CD8-positive, alpha-beta memory T cell (primary cell): Measurements from ENCODE around the gene GRID1. TPM values are rescaled to one million over a fixed set of nuclear protein-coding genes. Genes with fewer than 3 reads are reported as not detected.
A peak's percentile ranks its signal among the peaks of the same experiment; 100 is the strongest.

Experiments
- CTCF ChIA-PET: fragments of 350-600 bp; sonication (Branson Sonifier 250); formaldehyde crosslinking; loops from one replicate; lab custom pipeline; 2021; ENCODE audit warnings: antibody characterized with exemption; lab: Charles Lee
- POLR2A ChIA-PET: fragments of 350-600 bp; sonication (Branson Sonifier 250); formaldehyde crosslinking; loops from one replicate; lab custom pipeline; 2021; ENCODE audit warnings: antibody characterized with exemption; lab: Charles Lee
- DNase-seq, 5 donors: peaks; one replicate each; pipeline versions ENCODE4 v3.0.0 to v3.0.0-alpha.2; 2020 to 2022; ENCODE audit warnings: mixed read lengths in 1 of 5
- H3K27ac ChIP-seq: one replicate; pipeline ENCODE4 v1.7.0; 2013; ENCODE audit warnings: low read depth, mild to moderate bottlenecking, low read length, moderate library complexity
- H3K27me3 ChIP-seq: 2 replicates; pipeline ENCODE4 v1.7.0; 2013; ENCODE audit warnings: low read length, mild to moderate bottlenecking; ENCODE audit not compliant: insufficient read depth, poor library complexity, severe bottlenecking
- H3K36me3 ChIP-seq: 2 replicates; pipeline ENCODE4 v1.7.0; 2013; ENCODE audit warnings: mild to moderate bottlenecking, low read length, moderate library complexity; ENCODE audit not compliant: insufficient read depth
- H3K4me1 ChIP-seq: 2 replicates; pipeline ENCODE4 v1.7.0; 2013; ENCODE audit warnings: mild to moderate bottlenecking, low read length, moderate library complexity; ENCODE audit not compliant: insufficient read depth
- H3K4me3 ChIP-seq: 2 replicates; pipeline ENCODE4 v1.7.0; 2013; ENCODE audit warnings: mild to moderate bottlenecking, low read length
- H3K9me3 ChIP-seq: 2 replicates; pipeline ENCODE4 v1.7.0; 2013; ENCODE audit warnings: mild to moderate bottlenecking, low read length
- H3K27ac Mint-ChIP-seq, 8 donors: one replicate each; pipeline ENCODE4 v1.8.0; 2020 to 2021; ENCODE audit warnings: mixed read lengths in 8 of 8, mild to moderate bottlenecking in 6 of 8, inconsistent platforms in 3 of 8, moderate library complexity in 3 of 8
- H3K27me3 Mint-ChIP-seq, 2 donors: one replicate each; pipeline ENCODE4 v1.8.0; 2020 to 2021; ENCODE audit warnings: mixed read lengths in 2 of 2, mild to moderate bottlenecking in 1 of 2, moderate library complexity in 1 of 2
- H3K36me3 Mint-ChIP-seq, 3 donors: one replicate each; pipeline ENCODE4 v1.8.0; 2020 to 2021; ENCODE audit warnings: mixed read lengths in 3 of 3, inconsistent platforms in 1 of 3, mild to moderate bottlenecking in 1 of 3
- H3K4me1 Mint-ChIP-seq, 3 donors: one replicate each; pipeline ENCODE4 v1.8.0; 2020 to 2021; ENCODE audit warnings: mixed read lengths in 3 of 3, inconsistent platforms in 1 of 3, mild to moderate bottlenecking in 1 of 3
- H3K4me3 Mint-ChIP-seq, 7 donors: one replicate each; pipeline ENCODE4 v1.8.0; 2020 to 2021; ENCODE audit warnings: mixed read lengths in 7 of 7, mild to moderate bottlenecking in 6 of 7, moderate library complexity in 4 of 7, inconsistent platforms in 2 of 7
- H3K9me3 Mint-ChIP-seq, 5 donors: one replicate each; pipeline ENCODE4 v1.8.0; 2020 to 2022; ENCODE audit warnings: mixed read lengths in 5 of 5, mild to moderate bottlenecking in 3 of 5, moderate library complexity in 2 of 5, inconsistent platforms in 1 of 5
- polyA plus RNA-seq: library from polyadenylated mRNA; unstranded; fragments of 300-500 nt; fragmentation: Illumina TruSeq; gene quantifications from one replicate; pipeline ENCODE4 v1.2.3, GENCODE V29; 2021
- total RNA-seq, 2 experiments: library from RNA; stranded (reverse); gene quantifications; one replicate each; pipeline ENCODE4 v1.2.3, GENCODE V29; 2021

GRID1 gene
- total and polyA plus RNA-seq, 3 experiments from 2014 or later: not detected

- H3K36me3 Mint-ChIP-seq: no peaks in the 10 kb centered on the region
- CTCF ChIA-PET: no interaction called here
- no peaks in the 10 kb centered on the region for H3K4me1 ChIP-seq
These were observed 59.8 kb downstream of the GRID1 start for GRCh38 chr10:86306628-86307278.

GRCh38 chr10:86305521-86305920 is 61.1 kb downstream of the GRID1 start:
- Histone ChIP-seq H3K4me3 (no peak overlapping the region), H3K27ac (no peak overlapping the region), H3K27me3 (no peaks in the 10 kb centered on the region), H3K4me1 (no peaks in the 10 kb centered on the region), H3K36me3 (no peaks in the 10 kb centered on the region), H3K9me3 (no peaks in the 10 kb centered on the region)
- Mint-ChIP-seq H3K36me3 (no peaks in the 10 kb centered on the region), H3K27ac (no peak overlapping the region), H3K4me1 (no peaks in the 10 kb centered on the region), H3K9me3 (no peaks in the 10 kb centered on the region), H3K27me3 (peaks cover 9 to 12% of the 10 kb centered on the region in 2 donors), H3K4me3 (no peak overlapping the region)
- ChIA-PET POLR2A (no interaction called here), CTCF (no interaction called here)
- peak in 1 of 5 donors; percentile 18 for DNase-seq

More at GRCh38 chr10:86306628-86307278, 59.8 kb downstream of the GRID1 start:
- H3K27ac ChIP-seq: no peak overlapping the region
- H3K27ac Mint-ChIP-seq: no peak overlapping the region
- H3K4me3 ChIP-seq: no peak overlapping the region
- no peaks in the 10 kb centered on the region for H3K36me3 ChIP-seq
- no peaks in the 10 kb centered on the region for H3K9me3 ChIP-seq
- DNase-seq: peak in 1 of 5 donors; percentile 9
- H3K27me3 ChIP-seq: no peaks in the 10 kb centered on the region
- no peaks in the 10 kb centered on the region for H3K9me3 Mint-ChIP-seq
- POLR2A ChIA-PET: no interaction called here
- peaks cover 8% of the 10 kb centered on the region in 2 donors for H3K27me3 Mint-ChIP-seq
- no peak overlapping the region for H3K4me3 Mint-ChIP-seq
- no peaks in the 10 kb centered on the region for H3K4me1 Mint-ChIP-seq

- Mint-ChIP-seq H3K36me3 (no peaks in the 10 kb centered on the region), H3K9me3 (no peaks in the 10 kb centered on the region), H3K4me1 (no peaks in the 10 kb centered on the region), H3K27ac (no peak overlapping the region), H3K4me3 (no peak overlapping the region), H3K27me3 (peaks cover 5 to 16% of the 10 kb centered on the region in 2 donors)
- Histone ChIP-seq H3K27ac (no peak overlapping the region), H3K27me3 (no peaks in the 10 kb centered on the region), H3K36me3 (no peaks in the 10 kb centered on the region), H3K4me1 (no peaks in the 10 kb centered on the region), H3K9me3 (no peaks in the 10 kb centered on the region), H3K4me3 (no peak overlapping the region)
- CTCF ChIA-PET: no interaction called here
- POLR2A ChIA-PET: no interaction called here
- DNase-seq: peak in 1 of 5 donors; percentile 8
These were observed 62.2 kb downstream of the GRID1 start for GRCh38 chr10:86304436-86304835.

GRCh38 chr10:86303626-86304025 is 63.0 kb downstream of the GRID1 start:
- Histone ChIP-seq H3K4me1 (no peaks in the 10 kb centered on the region), H3K27me3 (no peaks in the 10 kb centered on the region), H3K4me3 (no peak overlapping the region), H3K27ac (no peak overlapping the region), H3K36me3 (no peaks in the 10 kb centered on the region), H3K9me3 (no peaks in the 10 kb centered on the region)
- Mint-ChIP-seq H3K9me3 (no peaks in the 10 kb centered on the region), H3K27ac (no peak overlapping the region), H3K4me1 (no peaks in the 10 kb centered on the region), H3K27me3 (peaks cover 2 to 16% of the 10 kb centered on the region in 2 donors), H3K36me3 (no peaks in the 10 kb centered on the region), H3K4me3 (no peak overlapping the region)
- peak in 1 of 5 donors; percentile 11 for DNase-seq
- ChIA-PET CTCF (no interaction called here), POLR2A (no interaction called here)

GRCh38 chr10:86301971-86302370 is 64.6 kb downstream of the GRID1 start:
- ChIA-PET CTCF (no interaction called here), POLR2A (no interaction called here)
- peak in 1 of 5 donors; percentile 30 for DNase-seq
- H3K9me3 ChIP-seq: no peaks in the 10 kb centered on the region
- Mint-ChIP-seq H3K27ac (peak overlapping the region in 1 of 8 donors; percentile 68), H3K27me3 (peaks cover 2 to 16% of the 10 kb centered on the region in 2 donors), H3K4me3 (no peak overlapping the region), H3K36me3 (no peaks in the 10 kb centered on the region), H3K9me3 (no peaks in the 10 kb centered on the region), H3K4me1 (no peaks in the 10 kb centered on the region)
- H3K27ac ChIP-seq: no peak overlapping the region
- no peaks in the 10 kb centered on the region for H3K36me3 ChIP-seq
- no peak overlapping the region for H3K4me3 ChIP-seq
- no peaks in the 10 kb centered on the region for H3K27me3 ChIP-seq
- no peaks in the 10 kb centered on the region for H3K4me1 ChIP-seq

GRCh38 chr10:86300931-86301830 is 65.4 kb downstream of the GRID1 start:
- no peak overlapping the region for H3K4me3 Mint-ChIP-seq
- ChIA-PET CTCF (no interaction called here), POLR2A (no interaction called here)
- H3K4me3 ChIP-seq: no peak overlapping the region
- peak in 1 of 5 donors; percentile 16 for DNase-seq
- H3K4me1 ChIP-seq: no peaks in the 10 kb centered on the region
- H3K4me1 Mint-ChIP-seq: no peaks in the 10 kb centered on the region
- peaks cover 1 to 16% of the 10 kb centered on the region in 2 donors for H3K27me3 Mint-ChIP-seq
- no peaks in the 10 kb centered on the region for H3K9me3 ChIP-seq
- no peaks in the 10 kb centered on the region for H3K9me3 Mint-ChIP-seq
- no peaks in the 10 kb centered on the region for H3K36me3 ChIP-seq
- no peaks in the 10 kb centered on the region for H3K36me3 Mint-ChIP-seq
- H3K27ac ChIP-seq: no peak overlapping the region
- no peak overlapping the region for H3K27ac Mint-ChIP-seq
- no peaks in the 10 kb centered on the region for H3K27me3 ChIP-seq

GRCh38 chr10:86300399-86300925 is 66.1 kb downstream of the GRID1 start:
- H3K27ac ChIP-seq: no peak overlapping the region
- Mint-ChIP-seq H3K27ac (no peak overlapping the region), H3K4me1 (no peaks in the 10 kb centered on the region), H3K9me3 (no peaks in the 10 kb centered on the region), H3K4me3 (no peak overlapping the region), H3K36me3 (no peaks in the 10 kb centered on the region), H3K27me3 (peaks cover 1 to 16% of the 10 kb centered on the region in 2 donors)
- no peak for DNase-seq
- ChIA-PET POLR2A (no interaction called here), CTCF (no interaction called here)
- no peaks in the 10 kb centered on the region for H3K36me3 ChIP-seq
- H3K4me3 ChIP-seq: no peak overlapping the region
- no peaks in the 10 kb centered on the region for H3K9me3 ChIP-seq
- no peaks in the 10 kb centered on the region for H3K4me1 ChIP-seq
- H3K27me3 ChIP-seq: no peaks in the 10 kb centered on the region

- Histone ChIP-seq H3K4me1 (no peaks in the 10 kb centered on the region), H3K36me3 (no peaks in the 10 kb centered on the region), H3K27ac (no peak overlapping the region), H3K9me3 (no peaks in the 10 kb centered on the region), H3K27me3 (no peaks in the 10 kb centered on the region), H3K4me3 (no peak overlapping the region)
- Mint-ChIP-seq H3K36me3 (no peaks in the 10 kb centered on the region), H3K27me3 (peaks cover 1 to 16% of the 10 kb centered on the region in 2 donors), H3K4me1 (no peaks in the 10 kb centered on the region), H3K27ac (no peak overlapping the region), H3K4me3 (no peak overlapping the region), H3K9me3 (no peaks in the 10 kb centered on the region)
- ChIA-PET POLR2A (no interaction called here), CTCF (no interaction called here)
- DNase-seq: no peak
These were observed 67.0 kb downstream of the GRID1 start for GRCh38 chr10:86299562-86299961.
